ENCODE measurements around the gene RPL29. TPM values are rescaled to one million over a fixed set of nuclear protein-coding genes. Genes with fewer than 3 reads are reported as not detected.

Gene RPL29
- total RNA-seq, 1 experiment from 2014 or later: 995 TPM

GRCh38 chr3:52018319-52019000, 22.8 kb upstream of the RPL29 start:
- no TSS peak for BruUV-seq (replicated peaks)
- H3K27me3 Mint-ChIP-seq (ENCODE audit: insufficient read depth, unreplicated experiment): no peaks in the 10 kb centered on the region

GRCh38 chr3:52017586-52017985, 21.9 kb upstream of the RPL29 start:
- Histone ChIP-seq H3K27me3 (replicated peaks; ENCODE audit: control insufficient read depth, insufficient read depth, low read length) (no peaks in the 10 kb centered on the region), H3K4me1 (no peaks in the 10 kb centered on the region), H3K9me3 (no peaks in the 10 kb centered on the region), H3K4me3 (ENCODE audit: low read depth, low read length) (no peak overlapping the region), H3K36me3 (ENCODE audit: control insufficient read depth, insufficient read depth, low read length) (no peaks in the 10 kb centered on the region)
- Mint-ChIP-seq H3K27me3 (ENCODE audit: insufficient read depth, unreplicated experiment) (no peaks in the 10 kb centered on the region), H3K4me3 (ENCODE audit: unreplicated experiment) (no peak overlapping the region), H3K36me3 (ENCODE audit: insufficient read depth, unreplicated experiment) (no peaks in the 10 kb centered on the region), H3K4me1 (ENCODE audit: low read depth, unreplicated experiment) (no peaks in the 10 kb centered on the region), H3K27ac (ENCODE audit: unreplicated experiment) (no peak overlapping the region), H3K9me3 (ENCODE audit: unreplicated experiment) (no peaks in the 10 kb centered on the region)
- intact Hi-C loops (cut with micrococcal nuclease; ENCODE audit: unreplicated experiment): no loop called here
- TF ChIP-seq CTCF (IDR thresholded peaks at IDR 0.05; ENCODE audit: insufficient read depth in 1 of 2, low read depth in 1 of 2, low read length in 1 of 2, severe bottlenecking in 1 of 2, unreplicated experiment in 1 of 2): no peak
- no peak for DNase-seq
- BruUV-seq (replicated peaks): no TSS peak
- ChIA-PET CTCF (no interaction called here), POLR2A (no interaction called here)

More at GRCh38 chr3:52018319-52019000, 22.8 kb upstream of the RPL29 start:
- CTCF ChIA-PET: no interaction called here
- TF ChIP-seq CTCF (IDR thresholded peaks at IDR 0.05; ENCODE audit: insufficient read depth in 1 of 2, low read depth in 1 of 2, low read length in 1 of 2, severe bottlenecking in 1 of 2, unreplicated experiment in 1 of 2): no peak
- intact Hi-C loops (cut with micrococcal nuclease; ENCODE audit: unreplicated experiment): no loop called here
- Histone ChIP-seq H3K9me3 (no peaks in the 10 kb centered on the region), H3K27me3 (replicated peaks; ENCODE audit: control insufficient read depth, insufficient read depth, low read length) (no peaks in the 10 kb centered on the region), H3K36me3 (ENCODE audit: control insufficient read depth, insufficient read depth, low read length) (no peaks in the 10 kb centered on the region), H3K4me3 (ENCODE audit: low read depth, low read length) (no peak overlapping the region), H3K4me1 (no peaks in the 10 kb centered on the region)
- POLR2A ChIA-PET: no interaction called here
- DNase-seq: no peak
- Mint-ChIP-seq H3K36me3 (ENCODE audit: insufficient read depth, unreplicated experiment) (no peaks in the 10 kb centered on the region), H3K27ac (ENCODE audit: unreplicated experiment) (no peak overlapping the region), H3K4me1 (ENCODE audit: low read depth, unreplicated experiment) (no peaks in the 10 kb centered on the region), H3K9me3 (ENCODE audit: unreplicated experiment) (no peaks in the 10 kb centered on the region), H3K4me3 (ENCODE audit: unreplicated experiment) (no peak overlapping the region)

- H3K4me1 Mint-ChIP-seq (ENCODE audit: low read depth, unreplicated experiment): no peaks in the 10 kb centered on the region
- TF ChIP-seq CTCF (IDR thresholded peaks at IDR 0.05; ENCODE audit: insufficient read depth in 1 of 2, low read depth in 1 of 2, low read length in 1 of 2, severe bottlenecking in 1 of 2, unreplicated experiment in 1 of 2): no peak
- Histone ChIP-seq H3K9me3 (no peaks in the 10 kb centered on the region), H3K4me3 (ENCODE audit: low read depth, low read length) (no peak overlapping the region), H3K36me3 (ENCODE audit: control insufficient read depth, insufficient read depth, low read length) (no peaks in the 10 kb centered on the region), H3K4me1 (no peaks in the 10 kb centered on the region), H3K27me3 (replicated peaks; ENCODE audit: control insufficient read depth, insufficient read depth, low read length) (no peaks in the 10 kb centered on the region)
- no TSS peak for BruUV-seq (replicated peaks)
- H3K36me3 Mint-ChIP-seq (ENCODE audit: insufficient read depth, unreplicated experiment): no peaks in the 10 kb centered on the region
- no peaks in the 10 kb centered on the region for H3K9me3 Mint-ChIP-seq (ENCODE audit: unreplicated experiment)
- H3K27ac Mint-ChIP-seq (ENCODE audit: unreplicated experiment): no peak overlapping the region
- ChIA-PET POLR2A (no interaction called here), CTCF (interaction anchor here (2.0 kb wide), 1 partner anchor 18 kb away, joined by 4 read pairs; no protein-coding TSS in a partner anchor)
- DNase-seq: no peak
- H3K4me3 Mint-ChIP-seq (ENCODE audit: unreplicated experiment): no peak overlapping the region
- intact Hi-C loops (cut with micrococcal nuclease; ENCODE audit: unreplicated experiment): no loop called here
- no peaks in the 10 kb centered on the region for H3K27me3 Mint-ChIP-seq (ENCODE audit: insufficient read depth, unreplicated experiment)
Observed at GRCh38 chr3:52015438-52016228, 19.9 kb upstream of the RPL29 start.
